SU-DHL-6 (cell line): Measurements from ENCODE around the gene CREB1.

Source experiments
- H2AFZ ChIP-seq: fragments of 200-600 bp; sonication (generic); 2 replicates; pipeline ENCODE4 v1.6.1; 2014; ENCODE audit warnings: low read depth, mild to moderate bottlenecking, moderate library complexity, mixed read lengths, antibody characterized with exemption, low read length; ENCODE audit not compliant: severe bottlenecking
- H3F3A ChIP-seq: fragments of 200-600 bp; shearing (Covaris generic); 2 replicates; pipeline ENCODE4 v1.6.0; 2016; ENCODE audit warnings: antibody characterized with exemption, mild to moderate bottlenecking; ENCODE audit not compliant: insufficient read depth
- H3K27ac ChIP-seq: fragments of 200-600 bp; sonication (generic); 2 replicates; pipeline ENCODE4 v1.5.1; 2016; ENCODE audit warnings: low read depth, mild to moderate bottlenecking, low read length, moderate library complexity, mixed read lengths
- H3K27me3 ChIP-seq: fragments of 200-600 bp; sonication (generic), shearing (Covaris generic); 2 replicates; pipeline ENCODE4 v1.6.0; 2014; ENCODE audit warnings: mild to moderate bottlenecking, low read length
- H3K36me3 ChIP-seq: fragments of 200-600 bp; sonication (generic); 2 replicates; pipeline ENCODE4 v1.6.1; 2014; ENCODE audit warnings: mild to moderate bottlenecking, low read length, mixed read lengths
- H3K4me2 ChIP-seq: fragments of 300-600, 200-600 bp; shearing (Covaris generic), sonication (generic); 2 replicates; pipeline ENCODE4 v1.6.0; 2014; ENCODE audit warnings: low read length, low read depth, mild to moderate bottlenecking; ENCODE audit not compliant: poor library complexity, severe bottlenecking
- H3K4me3 ChIP-seq: fragments of 200-600 bp; sonication (generic); 2 replicates; pipeline ENCODE4 v1.5.1; 2014; ENCODE audit warnings: antibody characterized with exemption, low read length, mild to moderate bottlenecking, mixed read lengths; ENCODE audit not compliant: insufficient read depth, poor library complexity, severe bottlenecking
- H3K79me2 ChIP-seq: fragments of 200-600 bp; sonication (generic); 2 replicates; pipeline ENCODE4 v1.6.1; 2014; ENCODE audit warnings: mild to moderate bottlenecking, low read length, moderate library complexity; ENCODE audit not compliant: insufficient read depth
- H3K9ac ChIP-seq: fragments of 200-600 bp; sonication (generic); 2 replicates; pipeline ENCODE4 v1.7.0; 2014; ENCODE audit warnings: mild to moderate bottlenecking, low read length
- H3K9me2 ChIP-seq: fragments of 200-600 bp; sonication (generic); replicated peaks from 2 replicates; pipeline ENCODE4 v1.6.1; 2014; ENCODE audit warnings: low read length; ENCODE audit not compliant: insufficient read depth
- H3K9me3 ChIP-seq: fragments of 200-600 bp; sonication (generic); 2 replicates; pipeline ENCODE4 v1.6.1; 2014; ENCODE audit warnings: low read length, mixed read lengths; ENCODE audit not compliant: insufficient read depth
- H4K20me1 ChIP-seq: fragments of 200-600 bp; sonication (generic); 2 replicates; pipeline ENCODE4 v1.6.1; 2014; ENCODE audit warnings: low read depth, mild to moderate bottlenecking, antibody characterized with exemption, low read length, moderate library complexity, mixed read lengths
- CTCF ChIP-seq: fragments of 200-600 bp; sonication (generic); IDR thresholded peaks from one replicate; pipeline ENCODE4 v1.5.1; 2017; ENCODE audit warnings: antibody characterized with exemption, mild to moderate bottlenecking, low read length, moderate library complexity; ENCODE audit not compliant: insufficient read depth, poor library complexity, severe bottlenecking
- EZH2phosphoT487 ChIP-seq: fragments of 200-600 bp; sonication (generic), shearing (Covaris generic); conservative IDR thresholded peaks from 2 replicates; pipeline ENCODE4 v1.6.1; 2018; ENCODE audit warnings: mild to moderate bottlenecking, antibody characterized with exemption, low read length, moderate library complexity, mixed read lengths

CREB1 gene

GRCh38 chr2:207510148-207510547, 19.6 kb upstream of the CREB1 start:
- Histone ChIP-seq H3F3A (no peaks in the 10 kb centered on the region), H3K36me3 (no peaks in the 10 kb centered on the region), H3K27me3 (no peaks in the 10 kb centered on the region), H3K4me3 (no peak overlapping the region), H3K79me2 (no peaks in the 10 kb centered on the region), H3K27ac (no peak overlapping the region), H3K4me2 (no peak overlapping the region), H3K9me2 (no peaks in the 10 kb centered on the region), H4K20me1 (no peaks in the 10 kb centered on the region), H3K9me3 (no peaks in the 10 kb centered on the region), H2AFZ (no peak overlapping the region), H3K9ac (no peak overlapping the region)
- TF ChIP-seq EZH2phosphoT487 (no peak), CTCF (no peak)

DNA sequence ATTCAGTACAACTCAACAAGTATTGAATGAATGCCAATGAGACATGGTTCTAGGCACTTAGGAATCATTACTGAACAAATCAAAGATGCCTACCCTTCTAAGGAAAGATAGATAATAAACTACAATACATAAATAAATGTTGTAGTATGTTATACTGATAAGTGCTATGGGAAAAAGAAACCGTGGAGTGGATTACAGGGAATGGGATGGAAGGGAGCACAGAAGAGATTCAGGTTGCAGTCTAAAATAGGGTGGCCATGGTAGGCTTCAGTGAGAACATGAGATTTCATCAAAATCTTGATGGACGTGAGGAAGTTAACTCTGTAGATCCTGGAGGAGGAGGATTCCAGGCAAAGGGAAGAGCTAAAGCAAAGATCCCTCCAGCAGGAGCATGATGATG, 17.9 kb upstream of the CREB1 start:
- no peaks in the 10 kb centered on the region for H3F3A ChIP-seq
- H3K27me3 ChIP-seq, result no peaks in the 10 kb centered on the region
- H3K79me2 ChIP-seq, result no peaks in the 10 kb centered on the region
- H3K4me3 ChIP-seq, result no peak overlapping the region
- H3K4me2 ChIP-seq, result no peak overlapping the region
- H3K36me3 ChIP-seq, result no peaks in the 10 kb centered on the region
- no peaks in the 10 kb centered on the region for H3K9me2 ChIP-seq
- no peak overlapping the region for H2AFZ ChIP-seq
- H3K9me3 ChIP-seq, result no peaks in the 10 kb centered on the region
- no peak overlapping the region for H3K9ac ChIP-seq
- TF ChIP-seq CTCF (no peak), EZH2phosphoT487 (no peak)
- no peaks in the 10 kb centered on the region for H4K20me1 ChIP-seq
- H3K27ac ChIP-seq, result no peak overlapping the region

DNA sequence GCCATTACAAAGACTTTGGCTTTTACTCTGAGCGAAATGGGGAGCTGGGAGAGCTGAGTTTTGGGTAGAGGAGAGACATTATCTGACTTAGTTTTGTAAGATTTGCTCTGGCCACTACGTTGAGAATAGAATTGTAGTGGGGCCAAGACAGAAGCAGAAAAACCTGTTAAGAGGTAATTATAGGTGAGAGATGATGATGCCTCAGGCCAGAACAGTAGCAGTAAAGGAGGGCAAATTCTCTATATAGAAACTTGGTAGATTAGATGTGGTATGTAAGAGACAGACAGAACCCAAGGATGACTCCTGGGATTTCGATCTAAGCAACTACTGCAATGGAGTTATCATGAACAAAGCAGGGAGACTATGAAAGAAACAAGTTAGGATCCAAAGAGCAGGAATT, 17.4 kb upstream of the CREB1 start:
- no peak for TF ChIP-seq EZH2phosphoT487
- no peak for TF ChIP-seq CTCF
- Histone ChIP-seq H3K9ac (no peak overlapping the region), H2AFZ (no peak overlapping the region), H3F3A (no peaks in the 10 kb centered on the region), H3K4me3 (no peak overlapping the region), H3K9me3 (no peaks in the 10 kb centered on the region), H4K20me1 (no peaks in the 10 kb centered on the region), H3K4me2 (no peak overlapping the region), H3K9me2 (no peaks in the 10 kb centered on the region), H3K27me3 (no peaks in the 10 kb centered on the region), H3K27ac (no peak overlapping the region), H3K79me2 (no peaks in the 10 kb centered on the region), H3K36me3 (no peaks in the 10 kb centered on the region)

GRCh38 chr2:207513551-207514257, 16.1 kb upstream of the CREB1 start:
- no peak overlapping the region for H3K4me2 ChIP-seq
- H3K27ac ChIP-seq, result no peak overlapping the region
- no peaks in the 10 kb centered on the region for H3K27me3 ChIP-seq
- no peaks in the 10 kb centered on the region for H3K9me3 ChIP-seq
- no peak overlapping the region for H3K9ac ChIP-seq
- H3K79me2 ChIP-seq, result no peaks in the 10 kb centered on the region
- no peaks in the 10 kb centered on the region for H3K36me3 ChIP-seq
- H2AFZ ChIP-seq, result no peak overlapping the region
- TF ChIP-seq CTCF, result no peak
- TF ChIP-seq EZH2phosphoT487, result no peak
- H3K9me2 ChIP-seq, result no peaks in the 10 kb centered on the region
- H3F3A ChIP-seq, result no peaks in the 10 kb centered on the region
- no peaks in the 10 kb centered on the region for H4K20me1 ChIP-seq
- no peak overlapping the region for H3K4me3 ChIP-seq
